ENCODE measurements around the gene GPR87.

GRCh38 chr3:151347432-151347831 is 30.8 kb upstream of the GPR87 start:
- TF ChIP-seq, protein P1, sequence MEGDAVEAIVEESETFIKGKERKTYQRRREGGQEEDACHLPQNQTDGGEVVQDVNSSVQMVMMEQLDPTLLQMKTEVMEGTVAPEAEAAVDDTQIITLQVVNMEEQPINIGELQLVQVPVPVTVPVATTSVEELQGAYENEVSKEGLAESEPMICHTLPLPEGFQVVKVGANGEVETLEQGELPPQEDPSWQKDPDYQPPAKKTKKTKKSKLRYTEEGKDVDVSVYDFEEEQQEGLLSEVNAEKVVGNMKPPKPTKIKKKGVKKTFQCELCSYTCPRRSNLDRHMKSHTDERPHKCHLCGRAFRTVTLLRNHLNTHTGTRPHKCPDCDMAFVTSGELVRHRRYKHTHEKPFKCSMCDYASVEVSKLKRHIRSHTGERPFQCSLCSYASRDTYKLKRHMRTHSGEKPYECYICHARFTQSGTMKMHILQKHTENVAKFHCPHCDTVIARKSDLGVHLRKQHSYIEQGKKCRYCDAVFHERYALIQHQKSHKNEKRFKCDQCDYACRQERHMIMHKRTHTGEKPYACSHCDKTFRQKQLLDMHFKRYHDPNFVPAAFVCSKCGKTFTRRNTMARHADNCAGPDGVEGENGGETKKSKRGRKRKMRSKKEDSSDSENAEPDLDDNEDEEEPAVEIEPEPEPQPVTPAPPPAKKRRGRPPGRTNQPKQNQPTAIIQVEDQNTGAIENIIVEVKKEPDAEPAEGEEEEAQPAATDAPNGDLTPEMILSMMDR (conservative IDR thresholded peaks at IDR 0.05 in 1 of 2, IDR thresholded peaks at IDR 0.05 in 1 of 2; ENCODE audit: extremely low read depth in 1 of 2, insufficient read depth in 1 of 2, low read depth in 1 of 2, low read length in 2 of 2) = no peak
- no peak for TF ChIP-seq EZH2 (IDR thresholded peaks at IDR 0.05; ENCODE audit: borderline replicate concordance, low read length)

Measured in mammary epithelial cell (primary cell).